Sigmoid colon (tissue), 4 donors: ENCODE data around the gene CHD1.

Source experiments
- EP300 ChIP-seq, 4 donors: sonication (generic); formaldehyde crosslinking; IDR thresholded peaks; one replicate each; pipeline ENCODE4 v1.6.1; 2017; ENCODE audit warnings: antibody characterized with exemption in 4 of 4
- POLR2A ChIP-seq, 2 donors: fragments of 450-650 bp; IDR thresholded peaks; one replicate each; pipeline ENCODE4 v1.6.1; 2016; ENCODE audit warnings: antibody characterized with exemption in 2 of 2, mild to moderate bottlenecking in 2 of 2, moderate library complexity in 2 of 2

DNA sequence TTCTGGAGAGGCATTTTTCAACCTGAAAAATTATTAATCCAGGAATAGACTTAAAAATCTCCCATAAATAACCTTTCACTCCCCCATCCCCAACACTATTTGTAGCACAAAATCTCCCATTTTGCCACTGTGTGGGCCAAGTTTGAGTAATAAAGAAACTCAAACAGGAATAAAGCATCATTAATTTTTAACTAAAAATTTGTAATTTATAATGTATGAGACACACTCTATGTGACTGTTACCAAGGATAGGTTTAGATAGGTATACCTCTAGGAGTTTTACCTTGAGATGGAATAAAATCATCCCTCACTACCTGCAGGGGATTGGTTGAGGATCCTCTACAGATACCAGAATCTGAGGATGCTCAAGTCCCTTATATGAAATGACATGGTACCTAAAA, 30.1 kb downstream of the CHD1 start:
- TF ChIP-seq POLR2A (IDR thresholded peaks at IDR 0.05) (no peak), EP300 (IDR thresholded peaks at IDR 0.05) (no peak)
